Panc1 (cell line): Measurements from ENCODE around the gene HES1. TPM values are rescaled to one million over a fixed set of nuclear protein-coding genes. Genes with fewer than 3 reads are reported as not detected.
A peak's percentile ranks its signal among the peaks of the same experiment; 100 is the strongest.
"Not testable (repeated sequence)": the region's sequence is repeated elsewhere in the genome, so short reads cannot be mapped to it uniquely, and the experiment has no call there.

ENCODE experiments used
- ATAC-seq: fragments of 200-7000 bp; cut with Tn5 transposase; 2 replicates; pipeline ENCODE4 v1.9.1; 2020; ENCODE audit warnings: mild to moderate bottlenecking, moderate library complexity
- BruUV-seq: library from RNA; stranded (reverse); fragments of 400-500 nt; replicated peaks from 2 replicates; lab custom pipeline; 2021; lab: Mats Ljungman, UMichigan
- CTCF ChIA-PET: fragments of 300-600 bp; sonication (Branson Sonifier 250); formaldehyde crosslinking; loops from one replicate; lab custom pipeline; 2022; ENCODE audit warnings: antibody characterized with exemption; lab: Charles Lee
- POLR2A ChIA-PET: fragments of 300-600 bp; sonication (Branson Sonifier 250); formaldehyde crosslinking; loops from one replicate; lab custom pipeline; 2022; ENCODE audit warnings: antibody characterized with exemption; lab: Charles Lee
- DNase-seq: peaks from one replicate; pipeline ENCODE4 v3.0.0-alpha.2; 2010; ENCODE audit warnings: low read depth, low spot score
- H3K27ac ChIP-seq: 2 replicates; pipeline ENCODE4 v1.5.1; 2011; ENCODE audit warnings: mild to moderate bottlenecking, low read length, inconsistent platforms
- H3K27me3 ChIP-seq: fragments of 200-500 bp; sonication (Bioruptor generic); 2 replicates; pipeline ENCODE4 v1.6.0; 2014; ENCODE audit warnings: low read length, inconsistent platforms; ENCODE audit not compliant: control insufficient read depth, insufficient read depth
- H3K36me3 ChIP-seq: fragments of 200-500 bp; sonication (Bioruptor generic); 2 replicates; pipeline ENCODE4 v1.5.1; 2014; ENCODE audit warnings: inconsistent platforms, mild to moderate bottlenecking, low read length, moderate library complexity; ENCODE audit not compliant: control insufficient read depth, insufficient read depth
- H3K4me1 ChIP-seq: 2 replicates; pipeline ENCODE4 v1.5.1; 2011; ENCODE audit warnings: inconsistent platforms, mild to moderate bottlenecking, low read length, moderate library complexity; ENCODE audit not compliant: control insufficient read depth, insufficient read depth
- H3K4me3 ChIP-seq, 2 experiments: 2 replicates each; pipeline ENCODE4 v1.5.1; 2011 to 2012; ENCODE audit warnings: low read depth in 2 of 2, low read length in 2 of 2, mild to moderate bottlenecking in 2 of 2, inconsistent platforms in 1 of 2, moderate library complexity in 1 of 2
- H3K9me3 ChIP-seq: fragments of 200-500 bp; sonication (Bioruptor generic); 2 replicates; pipeline ENCODE4 v1.5.1; 2014; ENCODE audit warnings: low read depth, mild to moderate bottlenecking, inconsistent platforms, low read length, moderate library complexity; ENCODE audit not compliant: control insufficient read depth, insufficient read depth
- POLR2AphosphoS5 ChIP-seq: IDR thresholded peaks from 2 replicates; pipeline ENCODE4 v1.6.1; 2012; ENCODE audit warnings: mild to moderate bottlenecking, low read depth, low read length, moderate library complexity
- SIN3A ChIP-seq: IDR thresholded peaks from 2 replicates; pipeline ENCODE4 v1.6.1; 2012; ENCODE audit warnings: low read depth, mild to moderate bottlenecking, low read length, moderate library complexity, borderline replicate concordance; ENCODE audit not compliant: insufficient read depth
- TCF7L2 ChIP-seq: IDR thresholded peaks from 2 replicates; pipeline ENCODE4 v1.6.1; 2011; ENCODE audit warnings: mild to moderate bottlenecking, low read depth, low read length, inconsistent platforms
- in situ Hi-C: cut with HindIII; loops from 2 replicates; pipeline ENCODE4 v1.10.0; 2016; ENCODE audit warnings: low sequenced_read_pairs, low pct_unique_long_range_greater_than_20kb
- intact Hi-C: fragments of 100-400 bp; cut with micrococcal nuclease; formaldehyde crosslinking; loops from one replicate; pipeline ENCODE4 v1.10.0; 2022; ENCODE audit not compliant: unreplicated experiment
- total RNA-seq: library from RNA; stranded (reverse); gene quantifications from one replicate; pipeline ENCODE4 v1.2.1, GENCODE V29; 2021; ENCODE audit not compliant: unreplicated experiment
- TF ChIP-seq, protein P1 (sequence below), 2 experiments: IDR thresholded peaks; 2 replicates each; pipeline ENCODE4 v1.6.1; 2011 to 2012; ENCODE audit warnings: low read depth in 2 of 2, control low read depth in 1 of 2, low read length in 1 of 2, mild to moderate bottlenecking in 1 of 2, moderate library complexity in 1 of 2; ENCODE audit not compliant: insufficient read depth in 1 of 2
- TF ChIP-seq, protein P2 (sequence below): fragments of 450-650 bp; IDR thresholded peaks from 2 replicates; pipeline ENCODE4 v1.5.1; 2017; ENCODE audit warnings: mild to moderate bottlenecking

The HES1 gene
- total RNA-seq, 1 experiment from 2014 or later: 28.5 TPM

DNA sequence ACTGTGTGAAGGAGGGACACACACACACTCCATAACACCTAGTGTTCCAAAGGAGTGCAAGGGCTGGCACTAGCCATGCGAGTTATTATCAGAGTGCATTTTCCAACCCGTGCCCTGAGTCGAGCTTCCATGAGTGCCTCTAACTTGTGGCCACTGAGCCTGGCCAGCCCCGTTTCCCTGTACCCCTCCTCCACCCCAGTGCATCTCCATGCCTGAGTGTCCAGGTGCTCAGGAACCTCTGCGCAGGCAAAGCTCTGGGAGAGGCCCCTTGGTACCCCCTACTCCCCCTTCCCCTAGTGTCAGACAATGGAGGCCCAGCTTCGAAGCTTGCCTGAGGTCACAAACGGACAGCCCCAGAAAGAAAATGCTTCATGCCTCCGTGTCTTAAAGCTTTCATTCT is 45.2 kb upstream of the HES1 start:
- Histone ChIP-seq H3K27me3 (no peaks in the 10 kb centered on the region), H3K36me3 (no peaks in the 10 kb centered on the region), H3K9me3 (no peaks in the 10 kb centered on the region), H3K27ac (peak overlapping the region; percentile 60; the same call in 1 of the 2 replicates), H3K4me3 (no peak overlapping the region), H3K4me1 (peaks cover 31% of the 10 kb centered on the region)
- ChIA-PET POLR2A (no interaction called here), CTCF (interaction anchor here (0.6 kb wide), 1 partner anchor 404 kb away, joined by 4 read pairs; no protein-coding TSS in a partner anchor)
- ATAC-seq (no peak), DNase-seq (no peak)
- TF ChIP-seq POLR2AphosphoS5: no peak
- TF ChIP-seq SIN3A: no peak
- TF ChIP-seq, protein P1, sequence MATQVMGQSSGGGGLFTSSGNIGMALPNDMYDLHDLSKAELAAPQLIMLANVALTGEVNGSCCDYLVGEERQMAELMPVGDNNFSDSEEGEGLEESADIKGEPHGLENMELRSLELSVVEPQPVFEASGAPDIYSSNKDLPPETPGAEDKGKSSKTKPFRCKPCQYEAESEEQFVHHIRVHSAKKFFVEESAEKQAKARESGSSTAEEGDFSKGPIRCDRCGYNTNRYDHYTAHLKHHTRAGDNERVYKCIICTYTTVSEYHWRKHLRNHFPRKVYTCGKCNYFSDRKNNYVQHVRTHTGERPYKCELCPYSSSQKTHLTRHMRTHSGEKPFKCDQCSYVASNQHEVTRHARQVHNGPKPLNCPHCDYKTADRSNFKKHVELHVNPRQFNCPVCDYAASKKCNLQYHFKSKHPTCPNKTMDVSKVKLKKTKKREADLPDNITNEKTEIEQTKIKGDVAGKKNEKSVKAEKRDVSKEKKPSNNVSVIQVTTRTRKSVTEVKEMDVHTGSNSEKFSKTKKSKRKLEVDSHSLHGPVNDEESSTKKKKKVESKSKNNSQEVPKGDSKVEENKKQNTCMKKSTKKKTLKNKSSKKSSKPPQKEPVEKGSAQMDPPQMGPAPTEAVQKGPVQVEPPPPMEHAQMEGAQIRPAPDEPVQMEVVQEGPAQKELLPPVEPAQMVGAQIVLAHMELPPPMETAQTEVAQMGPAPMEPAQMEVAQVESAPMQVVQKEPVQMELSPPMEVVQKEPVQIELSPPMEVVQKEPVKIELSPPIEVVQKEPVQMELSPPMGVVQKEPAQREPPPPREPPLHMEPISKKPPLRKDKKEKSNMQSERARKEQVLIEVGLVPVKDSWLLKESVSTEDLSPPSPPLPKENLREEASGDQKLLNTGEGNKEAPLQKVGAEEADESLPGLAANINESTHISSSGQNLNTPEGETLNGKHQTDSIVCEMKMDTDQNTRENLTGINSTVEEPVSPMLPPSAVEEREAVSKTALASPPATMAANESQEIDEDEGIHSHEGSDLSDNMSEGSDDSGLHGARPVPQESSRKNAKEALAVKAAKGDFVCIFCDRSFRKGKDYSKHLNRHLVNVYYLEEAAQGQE (IDR thresholded peaks at IDR 0.05; ENCODE audit: insufficient read depth in 1 of 2, low read depth in 2 of 2, low read length in 1 of 2): no peak
- TF ChIP-seq, protein P2, sequence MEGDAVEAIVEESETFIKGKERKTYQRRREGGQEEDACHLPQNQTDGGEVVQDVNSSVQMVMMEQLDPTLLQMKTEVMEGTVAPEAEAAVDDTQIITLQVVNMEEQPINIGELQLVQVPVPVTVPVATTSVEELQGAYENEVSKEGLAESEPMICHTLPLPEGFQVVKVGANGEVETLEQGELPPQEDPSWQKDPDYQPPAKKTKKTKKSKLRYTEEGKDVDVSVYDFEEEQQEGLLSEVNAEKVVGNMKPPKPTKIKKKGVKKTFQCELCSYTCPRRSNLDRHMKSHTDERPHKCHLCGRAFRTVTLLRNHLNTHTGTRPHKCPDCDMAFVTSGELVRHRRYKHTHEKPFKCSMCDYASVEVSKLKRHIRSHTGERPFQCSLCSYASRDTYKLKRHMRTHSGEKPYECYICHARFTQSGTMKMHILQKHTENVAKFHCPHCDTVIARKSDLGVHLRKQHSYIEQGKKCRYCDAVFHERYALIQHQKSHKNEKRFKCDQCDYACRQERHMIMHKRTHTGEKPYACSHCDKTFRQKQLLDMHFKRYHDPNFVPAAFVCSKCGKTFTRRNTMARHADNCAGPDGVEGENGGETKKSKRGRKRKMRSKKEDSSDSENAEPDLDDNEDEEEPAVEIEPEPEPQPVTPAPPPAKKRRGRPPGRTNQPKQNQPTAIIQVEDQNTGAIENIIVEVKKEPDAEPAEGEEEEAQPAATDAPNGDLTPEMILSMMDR: no peak
- no peak for TF ChIP-seq TCF7L2
- in situ Hi-C loops: no loop called here
- BruUV-seq: no TSS peak
- intact Hi-C loops: no loop called here

DNA sequence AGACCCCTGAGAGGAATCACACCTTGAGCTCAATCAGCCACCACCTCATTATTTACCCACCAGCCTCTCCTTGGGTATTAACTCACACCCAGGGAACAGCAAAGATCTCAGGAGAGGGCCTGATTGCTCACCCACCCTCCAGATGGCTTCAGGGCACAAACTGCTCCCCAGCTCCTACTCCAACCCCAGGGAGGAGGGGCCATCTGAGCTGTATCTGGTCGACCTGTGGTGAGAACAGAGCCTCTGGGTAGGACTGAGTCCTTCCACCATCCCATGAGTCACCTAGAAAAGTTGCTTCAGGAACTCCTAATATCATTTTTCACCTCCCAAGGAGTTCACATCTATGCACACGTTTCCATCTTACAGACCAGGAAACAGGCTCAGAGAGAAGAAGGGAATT is 44.8 kb upstream of the HES1 start:
- CTCF ChIA-PET: interaction anchor here (0.6 kb wide), 1 partner anchor 403 kb away, joined by 4 read pairs; no protein-coding TSS in a partner anchor
- intact Hi-C loops: no loop called here
- 0 out of 2 replicates have a peak, but pooled peaks have one; percentile 19 for ATAC-seq

DNA sequence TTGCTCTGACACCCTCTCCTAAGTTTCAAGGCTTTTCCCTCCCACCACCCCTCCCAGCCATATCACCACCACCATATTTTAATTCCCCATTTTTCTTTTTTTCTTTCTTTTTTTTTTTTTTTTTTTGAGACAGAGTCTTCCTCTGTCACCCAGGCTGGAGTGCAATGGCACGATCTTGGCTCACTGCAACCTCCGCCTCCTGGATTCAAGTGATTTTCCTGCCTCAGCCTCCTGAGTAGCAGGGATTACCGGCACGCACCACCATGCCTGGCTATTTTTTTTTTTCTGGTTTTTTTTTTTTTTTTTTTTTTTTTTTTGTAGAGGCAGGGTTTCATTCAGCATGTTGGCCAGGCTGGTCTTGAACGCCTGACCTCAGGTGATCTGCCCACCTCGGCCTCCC is 44.1 kb upstream of the HES1 start:
- H3K4me3 ChIP-seq, DNase-seq, ATAC-seq, H3K36me3 ChIP-seq, CTCF ChIA-PET, H3K9me3 ChIP-seq, H3K27me3 ChIP-seq, intact Hi-C loops, POLR2A ChIA-PET, in situ Hi-C loops, H3K27ac ChIP-seq, BruUV-seq: not testable (repeated sequence)
- peaks cover 33% of the 10 kb centered on the region for H3K4me1 ChIP-seq

More for the DNA sequence above, 44.8 kb upstream of the HES1 start:
- Histone ChIP-seq H3K4me1 (peaks cover 31% of the 10 kb centered on the region), H3K4me3 (no peak overlapping the region), H3K36me3 (no peaks in the 10 kb centered on the region), H3K27me3 (no peaks in the 10 kb centered on the region), H3K9me3 (no peaks in the 10 kb centered on the region), H3K27ac (peak overlapping the region; percentile 60)
- in situ Hi-C loops: no loop called here
- no peak for DNase-seq
- BruUV-seq: no TSS peak
- TF ChIP-seq SIN3A: no peak
- TF ChIP-seq, protein P2: no peak
- TF ChIP-seq, protein P1 (IDR thresholded peaks at IDR 0.05; ENCODE audit: insufficient read depth in 1 of 2, low read depth in 2 of 2, low read length in 1 of 2): no peak
- TF ChIP-seq POLR2AphosphoS5: no peak
- TF ChIP-seq TCF7L2: no peak
- POLR2A ChIA-PET: no interaction called here
